Breast epithelium (tissue), 3 donors: ENCODE measurements around the gene HPX.

Experiments
- CTCF ChIP-seq, 3 donors: fragments of 450-650 bp; IDR thresholded peaks; one replicate each; pipeline ENCODE4 v1.5.1; 2016 to 2017; ENCODE audit warnings: antibody characterized with exemption in 3 of 3, mild to moderate bottlenecking in 3 of 3, moderate library complexity in 3 of 3
- POLR2A ChIP-seq: fragments of 450-650 bp; IDR thresholded peaks from one replicate; pipeline ENCODE4 v1.6.1; 2016; ENCODE audit warnings: antibody characterized with exemption, mild to moderate bottlenecking, moderate library complexity
- POLR2AphosphoS5 ChIP-seq, 3 donors: sonication (generic); formaldehyde crosslinking; IDR thresholded peaks; one replicate each; pipeline ENCODE4 v1.6.1; 2017; ENCODE audit warnings: antibody characterized with exemption in 3 of 3

- TF ChIP-seq CTCF (IDR thresholded peaks at IDR 0.05) (no peak), POLR2AphosphoS5 (IDR thresholded peaks at IDR 0.05) (no peak), POLR2A (no peak)
Measured at GRCh38 chr11:6482441-6482840, 41.7 kb upstream of the HPX start.
